22Rv1 (cell line): ENCODE measurements around the gene CBLB.

ENCODE experiments used
- ZFX ChIP-seq: fragments of 450-650 bp; IDR thresholded peaks from 2 replicates; pipeline ENCODE4 v1.6.1; 2017; ENCODE audit warnings: antibody characterized with exemption, borderline replicate concordance
- TF ChIP-seq, protein P1 (sequence below): fragments of 450-650 bp; IDR thresholded peaks from 2 replicates; pipeline ENCODE4 v1.5.1; 2017; ENCODE audit warnings: mild to moderate bottlenecking

GRCh38 chr3:105864212-105864611, 4.6 kb downstream of the CBLB start:
- TF ChIP-seq, protein P1, sequence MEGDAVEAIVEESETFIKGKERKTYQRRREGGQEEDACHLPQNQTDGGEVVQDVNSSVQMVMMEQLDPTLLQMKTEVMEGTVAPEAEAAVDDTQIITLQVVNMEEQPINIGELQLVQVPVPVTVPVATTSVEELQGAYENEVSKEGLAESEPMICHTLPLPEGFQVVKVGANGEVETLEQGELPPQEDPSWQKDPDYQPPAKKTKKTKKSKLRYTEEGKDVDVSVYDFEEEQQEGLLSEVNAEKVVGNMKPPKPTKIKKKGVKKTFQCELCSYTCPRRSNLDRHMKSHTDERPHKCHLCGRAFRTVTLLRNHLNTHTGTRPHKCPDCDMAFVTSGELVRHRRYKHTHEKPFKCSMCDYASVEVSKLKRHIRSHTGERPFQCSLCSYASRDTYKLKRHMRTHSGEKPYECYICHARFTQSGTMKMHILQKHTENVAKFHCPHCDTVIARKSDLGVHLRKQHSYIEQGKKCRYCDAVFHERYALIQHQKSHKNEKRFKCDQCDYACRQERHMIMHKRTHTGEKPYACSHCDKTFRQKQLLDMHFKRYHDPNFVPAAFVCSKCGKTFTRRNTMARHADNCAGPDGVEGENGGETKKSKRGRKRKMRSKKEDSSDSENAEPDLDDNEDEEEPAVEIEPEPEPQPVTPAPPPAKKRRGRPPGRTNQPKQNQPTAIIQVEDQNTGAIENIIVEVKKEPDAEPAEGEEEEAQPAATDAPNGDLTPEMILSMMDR, result no peak
- TF ChIP-seq ZFX, result no peak
